T-helper 1 cell treated with Interleukin-12 subunit alpha and Interleukin-12 subunit beta and Interleukin-4 antibody, amounts not matched to agents 30 ng/mL and 1 ng/mL, for 36 hours (primary cell): ENCODE measurements around the gene BSCL2. TPM values are rescaled to one million over a fixed set of nuclear protein-coding genes. Genes with fewer than 3 reads are reported as not detected.
"Not testable (repeated sequence)": the region's sequence is repeated elsewhere in the genome, so short reads cannot be mapped to it uniquely, and the experiment has no call there.

ENCODE experiments used
- intact Hi-C: fragments of 100-400 bp; cut with micrococcal nuclease; formaldehyde crosslinking; loops from one replicate; pipeline ENCODE4 v1.15.1; 2024
- total RNA-seq: library from RNA; stranded (reverse); gene quantifications from 2 replicates; pipeline ENCODE4 v1.2.3, GENCODE V29; 2022

Gene BSCL2
- total RNA-seq, 1 donor from 2014 or later = 35.0 TPM

DNA sequence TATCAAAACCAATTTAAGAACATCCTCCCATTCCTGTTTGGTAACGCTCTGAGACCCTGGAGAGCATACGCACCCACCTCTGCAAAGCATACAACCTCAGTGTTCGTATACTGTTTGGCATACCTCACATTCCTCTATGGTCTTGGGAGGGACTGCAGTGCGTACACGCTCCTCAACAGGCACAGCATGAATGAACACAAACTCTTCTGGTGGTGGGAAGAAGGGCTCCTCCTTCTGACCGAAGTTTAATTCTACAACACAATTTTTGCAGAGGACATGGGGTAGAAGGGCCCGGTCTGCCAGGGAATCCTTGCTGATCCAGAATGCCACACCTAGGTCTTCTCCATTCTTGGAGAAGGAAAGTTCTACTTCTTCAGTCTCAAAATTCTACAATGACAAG lies 14.8 kb upstream of the BSCL2 start:
- intact Hi-C loops = no loop called here

- intact Hi-C loops = no loop called here
Observed at GRCh38 chr11:62719302-62719978, 12.2 kb upstream of the BSCL2 start.

GRCh38 chr11:62716816-62717215 lies 9.6 kb upstream of the BSCL2 start:
- intact Hi-C loops = no loop called here

GRCh38 chr11:62716206-62716605 lies 9.0 kb upstream of the BSCL2 start:
- intact Hi-C loops = no loop called here

DNA sequence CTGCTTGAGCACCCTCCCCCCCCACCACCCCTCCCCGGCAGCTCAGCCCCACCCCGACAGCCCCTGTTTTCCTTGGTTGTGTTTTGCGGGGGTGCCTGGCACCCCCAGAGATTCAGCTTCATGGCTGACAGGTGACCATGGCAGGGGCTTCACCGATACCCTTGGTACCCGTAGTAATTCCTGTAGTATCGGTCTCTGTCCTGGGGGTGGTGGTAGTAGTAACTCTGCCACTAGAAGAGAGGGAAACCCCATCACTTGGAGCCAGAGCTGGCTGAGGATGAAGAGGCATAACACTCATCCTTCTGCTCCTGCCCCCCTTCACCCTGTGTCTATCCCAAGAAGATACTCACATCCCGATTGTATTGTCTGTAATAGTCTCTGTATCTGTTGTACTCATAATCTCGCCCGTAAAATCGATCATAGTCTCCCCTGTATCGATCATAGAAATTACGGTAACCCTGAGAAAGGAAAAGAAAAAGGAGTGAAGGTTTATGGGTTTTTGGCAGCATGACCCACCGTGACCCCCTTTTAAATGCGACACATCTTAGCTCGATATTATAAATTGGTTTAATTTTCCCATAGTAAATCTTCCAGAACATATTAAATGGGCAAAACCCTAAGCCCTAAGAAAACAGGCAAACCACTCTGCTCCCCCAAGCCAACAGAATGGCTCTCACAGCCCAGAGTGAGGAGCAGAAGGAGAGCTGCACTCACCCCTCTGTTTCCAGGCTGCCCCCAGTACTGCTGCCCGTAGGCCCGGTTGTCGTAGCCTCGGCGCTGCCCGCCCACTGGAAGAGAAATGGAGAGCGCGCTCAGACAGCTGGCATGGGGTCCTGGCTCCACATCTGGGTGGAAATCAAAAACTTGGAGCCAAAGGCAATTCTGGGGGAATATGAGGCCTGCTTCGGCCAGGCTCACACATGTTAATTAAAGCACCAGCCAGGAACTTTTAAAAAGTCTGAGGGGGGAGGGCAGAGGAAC lies 8.2 kb upstream of the BSCL2 start:
- intact Hi-C loops = no loop called here

DNA sequence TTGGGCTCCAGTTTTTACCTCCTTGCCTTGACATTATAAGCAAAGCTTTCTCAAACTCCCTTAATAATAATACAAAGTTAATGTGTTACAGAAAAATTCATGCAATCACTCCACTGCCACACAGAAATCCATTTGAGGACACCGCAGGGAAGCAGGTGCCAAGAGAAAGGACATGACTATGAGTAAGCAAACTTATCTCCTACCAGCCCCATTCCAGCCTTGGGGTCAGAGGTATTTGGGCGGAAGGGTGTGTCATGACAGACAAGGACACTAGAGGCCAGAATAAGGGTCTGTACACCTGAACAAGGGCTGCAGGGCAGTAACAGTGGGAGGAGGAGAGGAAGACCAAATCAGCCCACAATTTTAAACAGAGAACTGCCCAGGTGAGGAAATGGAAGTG lies 6.1 kb upstream of the BSCL2 start:
- intact Hi-C loops = no loop called here

DNA sequence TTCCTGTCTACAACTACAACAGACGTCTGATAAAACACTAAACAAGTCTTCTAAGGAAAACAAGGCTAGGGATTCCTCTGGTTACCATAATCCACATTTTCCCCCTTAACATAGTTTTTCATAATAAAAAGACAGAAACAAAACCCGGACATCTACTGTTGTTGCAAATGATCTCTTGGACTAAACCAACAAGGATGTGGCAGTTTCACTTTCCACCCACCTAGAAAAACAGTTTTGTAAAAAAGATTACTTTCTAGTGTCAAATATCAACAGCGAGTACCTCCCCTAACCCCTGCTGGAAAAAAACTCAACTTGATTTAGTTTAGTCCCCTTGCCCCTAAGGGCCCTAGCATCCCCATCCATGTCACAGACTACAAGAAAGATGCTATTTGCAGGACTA lies 5.6 kb upstream of the BSCL2 start:
- intact Hi-C loops = no loop called here

GRCh38 chr11:62712276-62712812 lies 5.1 kb upstream of the BSCL2 start:
- intact Hi-C loops = no loop called here

- intact Hi-C loops = no loop called here
Observed at GRCh38 chr11:62710001-62710345, 2.7 kb upstream of the BSCL2 start.

DNA sequence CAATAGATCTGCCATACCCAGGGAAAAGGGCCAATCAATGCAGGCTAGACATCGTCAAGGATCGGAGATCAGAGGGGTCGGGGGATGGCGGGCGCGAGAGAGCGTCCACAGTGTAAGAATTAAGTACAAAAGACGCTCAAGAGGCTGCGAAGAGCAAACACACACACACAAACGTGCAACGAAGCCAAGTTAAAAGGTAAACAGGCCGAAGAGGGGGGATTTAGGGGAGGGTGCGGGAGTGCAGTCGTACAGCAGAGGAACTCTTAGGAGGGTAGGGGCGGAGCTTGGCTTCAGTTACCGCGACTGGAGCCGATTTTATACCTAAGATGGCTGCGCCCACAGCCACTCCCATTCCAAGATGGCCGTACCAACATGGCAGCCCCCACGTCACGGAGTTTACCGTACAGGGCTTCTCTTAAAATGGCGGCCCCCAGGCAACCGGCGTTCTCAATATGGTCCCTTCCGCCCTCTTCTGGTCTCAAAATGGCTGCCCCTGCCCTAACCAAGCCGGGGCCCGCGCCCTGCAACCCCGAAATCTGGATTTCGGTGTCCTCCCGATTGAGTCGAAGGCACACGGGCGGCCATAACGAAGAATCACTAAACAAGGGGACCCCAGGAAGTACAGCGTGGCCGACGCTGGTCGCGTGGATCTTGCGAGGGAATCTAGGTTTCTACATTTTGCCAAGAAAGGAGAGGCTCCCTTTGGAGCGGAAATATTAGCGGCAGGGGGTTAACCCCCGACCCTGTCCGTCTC lies 2.2 kb upstream of the BSCL2 start:
- intact Hi-C loops = loop anchor here (1.0 to 5.0 kb wide), 18 partner anchors 15 to 1478 kb away; partner anchors contain the start of genes C11orf98, CSKMT, EEF1G and EML3

- intact Hi-C loops = loop anchor here (1.0 to 5.0 kb wide), 18 partner anchors 14 to 1479 kb away; partner anchors contain the start of genes C11orf98, CSKMT, EEF1G and EML3
Observed at GRCh38 chr11:62708793-62709192, 1.6 kb upstream of the BSCL2 start.

GRCh38 chr11:62708392-62708791 lies 1.2 kb upstream of the BSCL2 start:
- intact Hi-C loops = loop anchor here (5.0 kb wide), 1 partner anchor 1479 kb away; the partner anchor contains the start of gene STIP1

DNA sequence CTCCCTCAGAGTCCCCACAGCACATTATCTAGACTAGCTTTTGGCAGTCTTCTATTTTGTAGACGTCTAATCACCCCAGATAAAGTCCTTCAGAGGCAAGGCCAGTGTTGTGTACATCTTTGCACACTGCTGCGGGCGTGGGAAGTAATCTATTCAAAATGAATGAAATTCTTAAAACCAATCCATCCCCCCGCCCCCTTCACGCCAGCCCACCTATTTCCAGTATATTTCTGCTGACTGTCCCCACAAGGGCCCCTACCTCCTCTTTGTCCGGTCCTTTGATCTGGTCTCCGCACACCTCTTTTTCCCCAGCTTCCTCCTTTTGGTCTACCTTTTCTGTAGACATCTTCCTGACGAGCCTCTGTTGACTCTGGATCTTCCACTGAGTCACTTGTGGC lies 375 bp downstream of the BSCL2 start:
- intact Hi-C loops = loop anchor here (1.0 to 5.0 kb wide), 3 partner anchors 61 to 1480 kb away; partner anchors contain the start of genes GANAB and STIP1

GRCh38 chr11:62705880-62706849 lies 1.1 kb downstream of the BSCL2 start:
- intact Hi-C loops = loop anchor here (1.0 to 5.0 kb wide), 3 partner anchors 60 to 1481 kb away; partner anchors contain the start of genes GANAB and STIP1

GRCh38 chr11:62705413-62705812 lies 1.8 kb downstream of the BSCL2 start:
- intact Hi-C loops = loop anchor here (5.0 kb wide), 1 partner anchor 1482 kb away; the partner anchor contains the start of gene STIP1

DNA sequence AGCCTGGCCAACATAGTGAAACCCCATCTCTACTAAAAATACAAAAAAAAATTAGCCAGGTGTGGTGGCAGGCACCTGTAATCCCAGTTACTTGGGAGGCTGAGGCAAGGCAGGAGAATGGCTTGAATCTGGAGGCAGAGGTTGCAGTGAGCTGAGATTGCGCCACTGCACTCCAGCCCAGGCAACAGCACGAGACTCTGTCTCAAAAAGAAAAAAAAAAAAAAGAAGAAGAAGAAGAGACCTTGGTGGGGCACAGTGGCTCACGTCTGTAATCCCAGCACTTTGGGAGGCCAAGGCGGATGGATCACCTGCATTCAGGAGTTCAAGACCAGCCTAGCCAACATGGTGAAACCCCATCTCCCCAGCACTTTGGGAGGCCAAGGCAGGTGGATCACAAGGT lies 3.3 kb downstream of the BSCL2 start:
- intact Hi-C loops = not testable (repeated sequence)

DNA sequence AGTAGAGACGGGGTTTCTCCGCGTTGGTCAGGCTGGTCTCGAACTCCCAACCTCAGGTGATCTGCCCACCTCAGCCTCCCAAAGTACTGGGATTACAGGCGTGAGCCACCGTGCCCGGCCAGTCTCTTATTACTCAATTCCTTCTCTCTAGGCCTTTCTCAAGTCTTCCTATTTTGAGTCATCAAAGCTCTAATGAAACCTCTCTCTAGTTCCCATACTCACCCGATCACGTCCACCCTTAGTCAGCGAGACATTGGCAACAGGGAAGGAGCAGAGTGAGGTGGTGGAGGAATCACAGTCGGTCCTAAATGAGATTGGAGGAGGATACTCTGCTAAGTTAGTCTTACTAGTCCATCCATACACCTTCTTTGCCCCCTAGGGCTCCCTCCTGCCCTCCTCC lies 5.0 kb downstream of the BSCL2 start:
- intact Hi-C loops = no loop called here

- intact Hi-C loops = loop anchor here (1.0 to 2.0 kb wide), 7 partner anchors 14 to 314 kb away; partner anchors contain the start of gene EML3
Observed at GRCh38 chr11:62694455-62695167, 12.6 kb downstream of the BSCL2 start.

DNA sequence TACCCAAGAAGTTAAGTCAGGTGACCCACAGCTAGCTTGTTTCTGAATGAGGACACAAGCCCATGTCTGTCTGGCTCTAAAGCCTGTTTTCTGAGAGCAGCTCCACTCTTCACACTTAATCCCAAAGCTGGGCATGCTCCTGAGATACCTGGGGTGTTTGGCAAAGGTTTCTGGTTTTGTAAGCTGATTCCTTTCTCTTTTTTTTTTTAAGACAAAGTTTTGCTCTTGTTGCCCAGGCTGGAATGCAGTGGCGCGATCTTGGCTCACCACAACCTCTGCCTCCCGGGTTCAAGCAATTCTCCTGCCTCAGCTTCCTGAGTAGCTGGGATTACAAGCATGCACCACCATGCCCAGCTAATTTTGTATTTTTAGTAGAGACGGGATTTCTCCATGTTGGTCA lies 13.6 kb downstream of the BSCL2 start:
- intact Hi-C loops = loop anchor here (1.0 to 2.0 kb wide), 7 partner anchors 13 to 313 kb away; partner anchors contain the start of gene EML3
